ENCODE measurements around the gene PAK5. TPM values are rescaled to one million over a fixed set of nuclear protein-coding genes. Genes with fewer than 3 reads are reported as not detected.

The PAK5 gene
- total and polyA plus RNA-seq, 4 donors, result 0.02 to 0.17 (median 0.04) TPM; not detected in 1

- Histone ChIP-seq H3K4me3 (ENCODE audit: low read depth in 1 of 3, low read length in 3 of 3) (no peak overlapping the region), H3K27ac (ENCODE audit: low read depth in 1 of 2, low read length in 2 of 2) (no peak overlapping the region), H3K9me3 (ENCODE audit: control insufficient read depth in 4 of 4, low read length in 3 of 4) (no peaks in the 10 kb centered on the region), H3K4me1 (ENCODE audit: control insufficient read depth in 4 of 4, insufficient read depth in 4 of 4, low read length in 3 of 4) (no peaks in the 10 kb centered on the region), H3K9ac (ENCODE audit: low read depth in 1 of 2, low read length in 2 of 2) (no peak overlapping the region), H3K36me3 (ENCODE audit: control insufficient read depth in 4 of 4, insufficient read depth in 3 of 4, low read depth in 1 of 4, low read length in 3 of 4) (no peaks in the 10 kb centered on the region), H3K27me3 (ENCODE audit: control insufficient read depth in 4 of 4, insufficient read depth in 4 of 4, low read length in 3 of 4) (no peaks in the 10 kb centered on the region)
- no peak for DNase-seq (ENCODE audit: low spot score)
- TF ChIP-seq FOXA2 (IDR thresholded peaks at IDR 0.05) (no peak), FOXA1 (IDR thresholded peaks at IDR 0.05) (no peak), RAD21 (IDR thresholded peaks at IDR 0.05) (no peak), YY1 (IDR thresholded peaks at IDR 0.05) (no peak), REST (IDR thresholded peaks at IDR 0.05) (no peak), CTCF (IDR thresholded peaks at IDR 0.05; ENCODE audit: low read depth, low read length, missing input control) (no peak), SP1 (IDR thresholded peaks at IDR 0.05) (no peak), HNF4A (conservative IDR thresholded peaks at IDR 0.05) (no peak), EGR1 (IDR thresholded peaks at IDR 0.05; ENCODE audit: low read depth in 2 of 2) (no peak), ZBTB33 (IDR thresholded peaks at IDR 0.05) (no peak), MAX (IDR thresholded peaks at IDR 0.05) (no peak)
Measured at GRCh38 chr20:9672981-9673380, 165.9 kb downstream of the PAK5 start.

- H3K27ac ChIP-seq (ENCODE audit: low read depth in 1 of 2, low read length in 2 of 2), result no peak overlapping the region
- H3K4me3 ChIP-seq (ENCODE audit: low read depth in 1 of 3, low read length in 3 of 3), result no peak overlapping the region
- DNase-seq (ENCODE audit: low spot score), result no peak
- no peaks in the 10 kb centered on the region for H3K4me1 ChIP-seq (ENCODE audit: control insufficient read depth in 4 of 4, insufficient read depth in 4 of 4, low read length in 3 of 4)
- no peaks in the 10 kb centered on the region for H3K36me3 ChIP-seq (ENCODE audit: control insufficient read depth in 4 of 4, insufficient read depth in 3 of 4, low read depth in 1 of 4, low read length in 3 of 4)
- no peaks in the 10 kb centered on the region for H3K27me3 ChIP-seq (ENCODE audit: control insufficient read depth in 4 of 4, insufficient read depth in 4 of 4, low read length in 3 of 4)
- no peaks in the 10 kb centered on the region for H3K9me3 ChIP-seq (ENCODE audit: control insufficient read depth in 4 of 4, low read length in 3 of 4)
- H3K9ac ChIP-seq (ENCODE audit: low read depth in 1 of 2, low read length in 2 of 2), result no peak overlapping the region
- TF ChIP-seq HNF4G (IDR thresholded peaks at IDR 0.05), result no peak
- no peak for TF ChIP-seq NR2F2 (IDR thresholded peaks at IDR 0.05)
- TF ChIP-seq GABPA (IDR thresholded peaks at IDR 0.05 in 1 of 2, conservative IDR thresholded peaks at IDR 0.05 in 1 of 2), result no peak
- TF ChIP-seq MAX (IDR thresholded peaks at IDR 0.05), result no peak
- no peak for TF ChIP-seq JUND (IDR thresholded peaks at IDR 0.05)
- no peak for TF ChIP-seq HNF4A (conservative IDR thresholded peaks at IDR 0.05)
- TF ChIP-seq EGR1 (IDR thresholded peaks at IDR 0.05; ENCODE audit: low read depth in 2 of 2), result no peak
- TF ChIP-seq RAD21 (IDR thresholded peaks at IDR 0.05), result no peak
- no peak for TF ChIP-seq RXRA (IDR thresholded peaks at IDR 0.05)
- no peak for TF ChIP-seq CTCF (IDR thresholded peaks at IDR 0.05; ENCODE audit: low read depth, low read length, missing input control)
- TF ChIP-seq REST (IDR thresholded peaks at IDR 0.05), result no peak
- no peak for TF ChIP-seq ATF3 (IDR thresholded peaks at IDR 0.05)
- no peak for TF ChIP-seq SP1 (IDR thresholded peaks at IDR 0.05)
- TF ChIP-seq YY1 (IDR thresholded peaks at IDR 0.05), result no peak
- whole genome bisulfite sequencing, result 70% methylated on average over 2 of the region's 2 CpGs
Measured at GRCh38 chr20:9672027-9672426, 166.8 kb downstream of the PAK5 start.
